Mucosa of gallbladder (tissue), 1 donor: Measurements from ENCODE around the gene PPP4R3A. TPM values are rescaled to one million over a fixed set of nuclear protein-coding genes. Genes with fewer than 3 reads are reported as not detected.
"Not testable (repeated sequence)": the region's sequence is repeated elsewhere in the genome, so short reads cannot be mapped to it uniquely, and the experiment has no call there.

Experiments
- DNase-seq: peaks from one replicate; pipeline ENCODE4 v3.0.0-alpha.2; 2020; ENCODE audit warnings: low spot score
- total RNA-seq: library from RNA; stranded (reverse); gene quantifications from one replicate; pipeline ENCODE4 v1.2.1, GENCODE V29; 2021
- donor health status: DM: no; HTN: no; CAD: no.

PPP4R3A gene
- total RNA-seq, 1 donor from 2014 or later, result 72.3 TPM

DNA sequence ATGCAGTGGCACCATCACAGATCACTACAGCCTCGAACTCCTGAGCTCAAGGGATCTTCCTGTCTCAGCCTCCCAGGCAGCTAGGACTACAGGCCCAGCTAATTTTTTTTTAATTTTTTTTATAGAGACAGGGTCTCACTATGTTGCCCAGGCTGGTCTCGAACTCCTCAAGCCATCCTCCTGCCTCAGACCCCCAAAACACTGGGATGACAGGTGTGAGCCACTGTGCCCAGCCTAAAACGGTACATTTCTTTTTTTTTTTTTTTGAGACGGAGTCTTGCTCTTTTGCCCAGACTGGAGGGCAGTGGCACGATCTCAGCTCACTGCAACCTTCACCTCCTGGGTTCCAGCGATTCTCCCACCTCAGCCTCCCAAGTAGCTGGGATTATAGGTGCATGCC, 100.9 kb downstream of the PPP4R3A start:
- not testable (repeated sequence) for DNase-seq

Other genes starting within 250 kb of the PPP4R3A start
- gene CCDC88C, start 92.5 kb downstream of the PPP4R3A start, total RNA-seq, result 78.5 TPM
- 10.5 TPM for gene CATSPERB, start 221.8 kb upstream of the PPP4R3A start, total RNA-seq